Fibroblast of skin of left biceps (primary cell): ENCODE data around the gene EIF4G3.
"Not testable (repeated sequence)": the region's sequence is repeated elsewhere in the genome, so short reads cannot be mapped to it uniquely, and the experiment has no call there.

Experiments
- DNase-seq, 2 experiments: peaks; one replicate each; pipeline ENCODE4 v3.0.0-alpha.2; 2013; ENCODE audit warnings: low read depth in 2 of 2

EIF4G3 gene

DNA sequence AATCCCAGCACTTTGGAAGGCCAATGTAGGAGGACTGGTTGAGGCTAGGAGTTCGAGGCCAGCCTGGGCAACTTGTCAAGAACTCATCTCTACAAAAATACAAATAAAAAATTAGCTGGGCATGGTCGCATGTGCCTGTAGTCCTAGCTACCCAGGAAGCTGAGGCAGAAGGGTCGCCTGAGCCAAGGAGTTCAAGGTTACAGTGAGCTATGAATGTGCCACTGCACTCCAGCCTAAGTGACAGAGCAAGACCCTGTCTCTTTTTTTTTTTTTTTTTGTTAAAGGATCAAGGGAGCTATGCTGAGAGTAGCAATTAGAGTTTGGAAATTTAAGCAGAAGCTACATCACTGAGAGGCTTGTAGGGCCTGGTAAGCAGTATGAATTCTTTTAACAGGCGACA, 70.9 kb downstream of the EIF4G3 start:
- no peak for DNase-seq

DNA sequence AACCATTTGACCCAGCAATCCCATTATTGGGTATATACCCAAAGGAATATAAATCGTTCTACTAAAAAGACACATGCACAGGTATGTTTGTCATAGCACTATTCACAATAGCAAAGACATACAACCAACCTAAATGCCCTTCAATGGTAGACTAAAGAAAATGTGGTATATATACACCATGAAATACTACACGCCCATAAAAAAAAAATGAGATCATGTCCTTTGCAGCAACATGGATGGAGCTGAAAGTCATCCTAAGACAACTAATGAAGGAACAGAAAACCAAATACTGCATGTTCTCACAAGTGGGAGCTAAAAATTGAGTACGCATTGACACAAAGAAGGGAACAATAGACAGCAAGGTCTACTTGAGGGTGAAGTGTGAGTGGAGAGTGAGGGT, 72.0 kb downstream of the EIF4G3 start:
- no peak for DNase-seq

DNA sequence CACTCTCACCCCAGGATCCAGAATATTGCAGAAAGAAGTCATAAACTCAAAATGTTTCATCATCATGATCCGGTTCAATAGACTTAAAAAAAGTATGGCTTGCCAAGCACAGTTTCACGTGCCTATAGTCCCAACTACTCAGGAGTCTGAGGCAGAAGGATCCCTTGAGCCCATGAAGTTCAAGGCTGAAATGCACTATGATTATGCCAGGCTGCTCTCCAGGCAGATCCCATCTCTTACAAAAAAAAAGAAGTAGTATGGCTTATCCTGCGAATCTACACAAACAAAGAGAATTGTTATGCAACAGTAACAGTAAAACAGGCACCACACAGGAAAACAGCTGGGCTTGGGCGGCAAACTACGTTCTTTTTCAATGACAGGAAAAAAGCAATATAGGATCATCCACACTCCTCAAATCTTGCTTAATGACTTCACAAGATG, 76.2 kb downstream of the EIF4G3 start:
- no peak for DNase-seq

DNA sequence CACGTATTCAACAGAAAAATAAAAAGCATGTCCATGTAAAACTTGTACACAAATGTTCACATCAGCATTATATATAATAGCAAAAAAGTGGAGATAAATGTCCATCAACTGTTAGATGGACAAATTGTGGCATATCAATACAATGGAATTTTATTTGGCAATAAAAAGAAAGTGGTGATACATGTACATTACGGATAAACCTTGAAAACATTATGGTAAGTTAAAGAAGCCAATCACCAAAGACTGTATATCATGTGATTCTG, 76.9 kb downstream of the EIF4G3 start:
- DNase-seq, result no peak

DNA sequence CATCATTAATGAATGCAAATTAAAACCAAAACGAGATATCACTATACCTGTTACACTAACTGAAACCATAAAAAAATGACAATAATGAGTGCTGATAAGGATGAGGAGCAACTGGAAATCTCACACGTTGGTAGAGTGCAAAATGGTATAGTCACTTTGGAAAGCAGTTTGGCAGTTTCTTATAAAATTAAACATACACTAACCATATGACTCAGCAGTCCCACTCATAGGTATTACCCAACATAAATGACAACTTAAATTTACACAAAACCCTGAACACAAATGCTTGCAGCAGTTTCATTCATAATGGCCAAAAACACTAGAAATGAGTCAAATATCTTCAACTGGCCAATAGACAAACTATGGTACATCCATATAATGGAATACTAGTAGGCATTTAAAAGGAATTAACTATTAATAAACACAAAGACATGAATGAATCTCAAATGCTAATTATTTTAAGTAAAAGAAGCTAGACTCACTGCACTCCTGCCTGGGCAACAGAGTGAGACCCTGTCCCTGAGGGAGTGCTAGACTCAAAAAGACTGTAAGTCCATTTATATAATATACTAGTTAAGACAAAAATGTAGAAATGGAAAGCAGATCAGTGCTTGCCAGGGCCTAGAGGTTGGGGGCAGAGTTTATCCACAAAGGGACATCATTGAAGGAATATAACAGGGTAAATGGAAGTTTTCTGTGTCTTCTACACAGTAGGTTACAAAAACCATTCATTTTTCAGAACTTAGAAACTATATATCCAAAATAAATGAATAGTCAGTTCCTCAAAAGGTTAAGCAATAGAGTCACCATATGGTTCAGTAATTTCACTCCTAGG, 77.4 kb downstream of the EIF4G3 start:
- DNase-seq, result no peak

DNA sequence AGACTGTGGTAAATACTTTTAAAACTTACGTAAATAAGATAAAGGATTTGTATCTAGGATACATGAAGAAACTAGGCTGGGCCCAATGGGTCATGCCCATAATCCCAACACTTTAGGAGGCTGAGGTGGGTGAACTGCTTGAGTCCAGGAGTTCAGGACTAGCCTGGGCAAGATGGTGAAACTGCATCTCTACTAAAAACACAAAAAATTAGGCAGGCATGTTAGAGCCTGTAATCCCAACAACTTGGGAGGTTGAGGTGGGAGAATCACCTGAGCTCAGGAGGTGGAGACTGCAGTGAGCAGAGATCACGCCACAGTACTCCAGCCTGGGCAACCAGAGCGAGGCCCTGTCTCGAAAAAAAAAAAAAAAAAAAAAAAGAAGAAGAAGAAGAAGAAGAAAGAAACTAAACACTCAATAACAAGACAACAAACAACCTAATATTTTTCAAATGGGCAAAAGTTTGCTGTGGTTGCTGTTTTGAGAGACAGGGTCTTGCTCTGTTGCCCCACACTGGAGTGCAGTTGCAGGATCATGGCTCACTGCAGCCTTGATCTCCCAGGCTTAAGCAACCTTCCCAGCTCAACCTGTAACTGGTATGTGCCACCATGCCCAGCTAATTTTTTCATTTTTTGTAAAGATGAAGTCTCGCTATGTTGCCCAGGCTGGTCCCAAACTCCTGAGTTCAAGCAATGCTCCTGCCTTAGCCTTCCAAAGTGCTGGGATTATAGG, 78.3 kb downstream of the EIF4G3 start:
- no peak for DNase-seq

DNA sequence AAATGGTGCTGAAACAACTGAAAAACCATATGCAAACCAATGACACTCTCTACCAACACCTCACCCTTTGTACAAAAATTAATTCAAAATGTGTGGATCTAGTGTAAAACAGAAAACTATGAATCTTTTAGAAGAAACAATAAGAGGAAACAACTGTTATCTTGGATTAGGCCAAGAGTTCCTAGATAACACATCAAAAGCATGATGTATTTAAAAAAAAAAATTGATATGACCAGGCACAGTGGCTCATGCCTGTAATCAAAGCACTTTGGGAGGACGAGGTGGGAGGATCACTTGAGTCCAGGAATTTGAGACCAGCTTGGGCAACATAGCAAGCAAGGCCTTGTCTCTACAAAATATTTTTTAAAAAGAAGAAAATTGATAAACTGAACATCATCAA, 79.0 kb downstream of the EIF4G3 start:
- DNase-seq, result no peak

DNA sequence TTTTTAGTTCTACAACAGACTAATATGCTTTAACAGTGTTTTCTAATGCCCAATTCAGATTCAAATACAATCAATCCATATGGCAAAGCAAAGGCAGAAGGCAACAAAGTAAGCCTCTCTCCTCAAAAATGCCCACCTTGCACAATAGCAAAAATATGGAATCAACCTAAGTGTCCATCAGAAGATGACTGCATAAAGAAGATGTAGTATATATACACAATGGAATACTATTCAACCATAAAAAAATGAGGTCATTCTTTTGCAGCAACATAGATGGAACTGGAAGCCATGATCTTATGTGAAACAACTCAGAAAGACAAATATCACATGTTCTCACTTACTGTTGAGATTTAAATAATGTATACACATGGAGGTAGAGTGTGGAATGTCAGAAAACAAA, 80.7 kb downstream of the EIF4G3 start:
- no peak for DNase-seq

DNA sequence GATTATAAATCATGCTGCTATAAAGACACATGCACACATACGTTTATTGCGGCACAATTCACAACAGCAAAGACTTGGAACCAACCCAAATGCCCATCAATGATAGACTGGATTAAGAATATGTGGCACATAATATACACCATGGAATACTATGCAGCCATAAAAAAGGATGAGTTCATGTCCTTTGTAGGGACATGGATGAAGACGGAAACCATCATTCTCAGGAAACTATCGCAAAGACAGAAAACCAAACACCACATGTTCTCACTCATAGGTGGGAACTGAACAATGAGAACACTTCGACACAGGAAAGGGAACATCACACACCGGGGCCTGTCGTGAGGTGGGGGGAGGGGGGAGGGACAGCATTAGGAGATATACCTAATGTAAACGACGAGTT, 82.4 kb downstream of the EIF4G3 start:
- not testable (repeated sequence) for DNase-seq

DNA sequence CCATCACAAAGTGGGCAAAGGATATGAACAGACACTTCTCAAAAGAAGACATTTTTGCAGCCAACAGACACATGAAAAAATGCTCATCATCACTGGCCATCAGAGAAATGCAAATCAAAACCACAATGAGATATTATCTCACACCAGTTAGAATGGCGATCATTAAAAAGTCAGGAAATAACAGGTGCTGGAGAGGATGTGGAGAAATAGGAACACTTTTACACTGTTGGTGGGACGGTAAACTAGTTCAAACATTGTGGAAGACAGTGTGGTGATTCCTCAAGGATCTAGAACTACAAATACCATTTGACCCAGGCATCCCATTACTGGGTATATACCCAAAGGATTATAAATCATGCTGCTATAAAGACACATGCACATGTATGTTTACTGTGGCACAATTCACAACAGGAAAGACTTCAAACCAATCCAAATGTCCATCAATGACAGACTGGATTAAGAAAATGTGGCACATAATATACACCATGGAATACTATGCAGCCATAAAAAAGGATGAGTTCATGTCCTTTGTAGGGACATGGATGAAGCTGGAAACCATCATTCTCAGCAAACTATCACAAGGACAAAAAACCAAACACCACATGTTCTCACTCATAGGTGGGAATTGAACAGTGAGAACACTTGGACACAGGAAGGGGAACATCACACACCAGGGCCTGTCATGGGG, 83.3 kb downstream of the EIF4G3 start:
- DNase-seq, result not testable (repeated sequence)

DNA sequence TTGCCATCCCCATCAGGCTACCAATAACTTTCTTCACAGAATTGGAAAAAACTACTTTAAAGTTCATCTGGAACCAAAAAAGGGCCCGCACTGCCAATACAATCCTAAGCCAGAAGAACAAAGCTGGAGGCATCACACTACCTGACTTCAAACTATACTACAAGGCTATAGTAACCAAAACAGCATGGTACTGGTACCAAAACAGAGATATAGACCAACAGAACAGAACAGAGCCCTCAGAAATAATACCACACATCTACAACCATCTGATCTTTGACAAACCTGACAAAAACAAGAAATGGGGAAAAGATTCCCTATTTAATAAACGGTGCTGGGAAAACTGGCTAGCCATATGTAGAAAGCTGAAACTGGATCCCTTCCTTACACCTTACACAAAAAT, 84.2 kb downstream of the EIF4G3 start:
- DNase-seq, result not testable (repeated sequence)

DNA sequence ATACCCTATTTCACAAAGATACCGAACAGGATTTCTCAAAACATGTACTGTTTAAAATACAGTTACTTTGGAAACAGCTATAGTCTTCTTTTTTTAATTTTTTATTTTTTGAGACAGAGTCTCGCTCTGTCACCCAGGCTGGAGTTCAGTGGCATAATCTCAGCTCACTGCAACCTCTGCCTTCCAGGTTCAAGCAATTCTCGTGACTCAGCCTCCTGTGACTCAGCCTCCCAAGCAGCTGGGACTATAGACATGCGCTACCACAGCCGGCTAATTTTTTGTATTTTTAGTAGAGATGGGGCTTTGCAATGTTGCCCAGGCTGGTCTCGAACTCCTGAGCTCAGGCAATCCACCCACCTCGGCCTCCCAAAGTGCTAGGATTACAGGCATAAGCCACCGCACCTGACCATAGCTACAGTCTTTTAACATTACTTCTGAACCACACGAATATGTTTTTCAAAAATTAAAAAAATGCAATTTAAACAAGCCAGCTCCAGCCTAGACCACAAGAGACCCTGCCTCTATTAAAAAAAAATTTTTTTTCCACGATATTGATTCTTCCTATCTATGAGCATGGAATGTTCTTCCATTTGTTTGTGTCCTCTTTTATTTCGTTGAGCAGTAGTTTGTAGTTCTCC, 85.5 kb downstream of the EIF4G3 start:
- peak; percentile 31 to 42 for DNase-seq

DNA sequence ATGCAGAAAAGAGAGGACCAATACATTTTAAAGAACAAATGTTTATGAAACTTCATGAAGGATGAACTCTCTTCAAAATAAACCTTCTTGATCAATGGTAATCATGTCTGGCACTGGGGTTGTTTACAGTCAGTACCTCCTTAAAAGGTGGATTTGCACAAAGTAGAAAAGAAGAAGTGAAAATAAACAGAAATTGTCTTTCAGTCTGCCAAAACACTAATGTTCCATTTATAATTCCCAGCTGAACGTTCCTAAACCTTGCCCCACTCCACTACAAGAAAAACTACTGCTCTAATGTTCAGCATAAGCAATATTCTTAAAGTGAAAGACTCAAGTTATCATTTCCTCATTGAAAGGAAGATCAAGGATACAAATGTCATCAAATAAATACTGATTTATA, 86.2 kb downstream of the EIF4G3 start:
- DNase-seq, result no peak

DNA sequence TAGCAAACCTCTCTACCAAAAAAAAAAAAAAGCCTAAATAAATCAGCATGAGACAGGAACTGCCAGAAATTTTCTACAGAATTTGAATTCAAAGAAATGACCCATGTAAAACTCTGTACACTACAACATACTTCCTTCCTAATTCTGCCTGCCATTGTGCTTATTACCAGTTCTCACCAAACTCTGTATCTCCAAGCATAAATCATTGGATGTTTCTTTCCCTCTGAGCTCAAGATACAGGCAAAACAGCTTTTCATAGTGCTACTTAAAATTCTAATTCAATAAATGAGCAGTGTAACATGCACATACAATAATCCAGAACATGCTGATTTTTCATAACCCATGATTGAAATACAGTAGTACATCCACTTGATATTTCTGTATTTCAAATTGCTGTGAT, 87.0 kb downstream of the EIF4G3 start:
- DNase-seq, result no peak

DNA sequence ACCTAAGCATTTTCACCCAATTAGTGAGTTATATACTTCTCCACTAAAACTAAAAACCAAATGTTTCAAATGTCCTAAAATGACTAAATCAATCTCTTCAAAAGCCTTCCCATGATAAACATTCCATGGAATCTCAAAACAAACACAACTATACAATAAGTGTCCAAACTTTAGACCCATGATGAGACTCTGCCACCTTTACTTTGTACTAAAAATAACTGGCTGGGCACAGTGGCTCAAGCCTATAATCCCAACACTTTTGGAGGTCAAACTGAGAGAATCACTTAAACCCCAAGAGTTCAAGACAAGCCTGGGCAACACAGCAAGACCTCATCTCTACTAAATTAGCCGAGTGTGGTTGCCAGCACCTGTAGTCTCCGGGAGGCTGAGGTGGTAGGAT, 87.4 kb downstream of the EIF4G3 start:
- DNase-seq, result no peak

DNA sequence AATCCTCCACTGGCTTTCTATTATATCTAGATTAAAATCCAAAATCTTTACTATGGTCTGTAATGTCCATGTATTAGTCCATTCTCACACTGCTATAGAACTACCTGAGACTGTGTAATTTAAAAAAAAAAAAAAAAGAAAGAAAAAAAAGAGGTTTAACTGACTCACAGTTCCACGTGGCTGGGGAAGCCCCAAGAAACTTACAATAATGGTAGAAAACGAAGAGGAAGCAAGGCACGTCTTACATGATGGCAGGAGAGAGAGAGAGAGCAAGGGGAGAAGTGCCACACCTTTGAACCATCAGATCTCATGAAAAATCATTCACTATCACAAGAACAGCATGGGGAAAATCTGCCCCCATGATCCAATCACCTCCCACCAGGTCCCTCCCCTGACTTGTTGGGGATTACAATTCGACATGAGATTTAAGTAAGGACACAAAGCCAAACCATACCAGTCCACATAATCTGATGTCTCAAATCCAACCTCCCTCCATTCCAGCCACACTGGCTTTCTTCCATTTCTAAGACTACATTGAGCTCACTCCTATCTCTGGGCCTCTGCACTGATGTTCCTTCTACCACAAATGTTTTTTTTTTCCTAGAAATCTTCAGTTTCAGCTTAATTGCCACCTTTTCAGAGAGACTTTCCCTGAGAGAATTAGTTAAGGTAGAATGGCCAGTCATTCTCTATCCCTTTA, 92.4 kb downstream of the EIF4G3 start:
- DNase-seq, result no peak

DNA sequence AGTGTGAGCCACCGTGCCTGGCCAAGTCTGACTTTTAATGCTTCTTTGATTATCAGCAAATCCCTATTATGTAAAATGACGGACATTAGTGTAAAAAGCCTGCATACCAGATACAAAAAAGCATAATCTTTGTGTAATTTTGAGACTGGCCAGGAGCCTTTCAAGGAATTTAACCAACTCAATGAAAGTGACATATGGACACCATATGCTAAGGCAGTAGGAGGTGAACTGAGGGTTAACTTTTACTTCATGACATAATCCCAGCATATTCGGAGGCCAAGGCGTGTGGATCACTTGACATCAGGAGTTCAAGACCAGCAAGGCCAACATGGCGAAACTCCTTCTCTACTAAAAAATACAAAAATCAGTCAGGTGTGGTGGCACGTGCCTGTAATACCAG, 94.6 kb downstream of the EIF4G3 start:
- peak; percentile 47 to 53 for DNase-seq

DNA sequence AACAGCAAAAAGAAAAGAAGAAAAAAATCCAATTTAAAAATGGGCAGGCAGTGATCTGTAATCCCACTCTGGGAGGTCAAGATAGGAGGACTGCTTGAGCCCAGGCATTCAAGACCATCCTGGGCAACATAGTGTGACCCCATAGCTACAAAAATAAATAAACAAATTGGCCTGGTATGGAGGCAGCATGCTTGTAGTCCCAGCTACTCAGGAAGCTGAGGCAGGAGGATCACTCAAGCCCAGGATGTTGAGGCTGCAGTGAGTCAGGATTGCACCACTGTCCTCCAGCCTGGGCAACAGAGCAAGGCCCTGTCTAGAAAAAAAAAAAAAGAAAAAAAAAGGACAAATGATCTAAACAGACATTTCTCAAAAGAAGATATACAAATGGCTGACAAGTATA, 99.6 kb downstream of the EIF4G3 start:
- DNase-seq, result no peak

DNA sequence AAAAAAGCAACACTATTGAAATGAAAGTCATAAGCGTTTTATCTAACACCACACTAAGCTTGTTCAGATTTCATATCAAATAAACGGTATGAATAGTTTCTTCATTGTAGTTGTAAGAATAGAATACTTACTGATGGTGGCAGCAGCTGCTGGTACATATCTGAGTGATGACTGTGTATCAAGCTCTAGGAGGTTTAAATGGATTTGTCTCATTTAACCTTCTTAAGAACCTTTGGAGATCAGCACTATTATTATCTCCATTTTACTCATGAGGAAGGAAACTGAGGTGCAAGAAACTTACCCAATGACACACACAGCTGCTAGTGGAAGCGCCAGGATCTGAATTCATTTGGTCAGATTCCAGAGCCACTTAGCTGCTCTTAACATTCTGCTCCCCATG, 104.0 kb downstream of the EIF4G3 start:
- DNase-seq, result no peak

DNA sequence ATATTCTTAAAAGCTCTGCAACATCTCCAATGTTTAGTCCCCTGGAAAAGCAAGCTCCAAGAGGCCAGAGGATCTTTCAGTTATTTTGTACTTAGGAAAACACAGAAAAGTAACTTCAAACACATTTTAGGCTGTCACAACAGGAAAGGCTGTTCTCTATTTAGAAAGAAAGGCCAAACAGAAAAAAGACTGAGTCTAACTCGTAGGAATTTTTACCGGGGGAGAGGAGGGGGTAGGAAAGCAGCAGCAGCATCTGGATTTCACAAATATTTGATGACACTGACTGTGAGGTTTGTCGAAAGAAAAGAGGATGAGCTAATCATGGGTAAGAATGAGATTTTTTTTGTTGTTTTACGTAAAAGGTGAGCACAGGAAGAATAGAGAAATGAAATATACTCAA, 107.1 kb downstream of the EIF4G3 start:
- DNase-seq, result peak; percentile 55 to 62

DNA sequence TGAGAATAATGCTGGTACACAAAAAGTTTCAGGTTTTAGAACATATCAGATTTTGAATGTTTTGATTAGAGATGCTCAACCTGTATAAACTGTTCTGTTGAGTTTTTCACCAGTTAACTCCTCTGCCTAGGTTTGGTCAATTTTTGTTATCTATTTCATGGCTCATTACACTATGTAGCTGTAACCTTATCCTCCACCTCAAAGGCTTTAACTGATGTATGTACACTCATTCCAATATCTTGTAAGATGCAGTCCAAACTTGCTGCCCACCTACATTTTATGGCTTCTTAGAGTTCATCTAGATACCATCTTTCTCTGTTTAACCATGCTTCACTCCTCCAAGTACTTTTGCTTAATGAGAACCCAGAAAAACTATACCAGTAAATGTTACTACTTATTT, 107.8 kb downstream of the EIF4G3 start:
- no peak for DNase-seq
